ENCODE measurements around the gene SRSF3. TPM values are rescaled to one million over a fixed set of nuclear protein-coding genes. Genes with fewer than 3 reads are reported as not detected.
"Not testable (repeated sequence)": the region's sequence is repeated elsewhere in the genome, so short reads cannot be mapped to it uniquely, and the experiment has no call there.

The SRSF3 gene
- polyA plus RNA-seq, 3 donors, result 584 to 609 (median 606) TPM

DNA sequence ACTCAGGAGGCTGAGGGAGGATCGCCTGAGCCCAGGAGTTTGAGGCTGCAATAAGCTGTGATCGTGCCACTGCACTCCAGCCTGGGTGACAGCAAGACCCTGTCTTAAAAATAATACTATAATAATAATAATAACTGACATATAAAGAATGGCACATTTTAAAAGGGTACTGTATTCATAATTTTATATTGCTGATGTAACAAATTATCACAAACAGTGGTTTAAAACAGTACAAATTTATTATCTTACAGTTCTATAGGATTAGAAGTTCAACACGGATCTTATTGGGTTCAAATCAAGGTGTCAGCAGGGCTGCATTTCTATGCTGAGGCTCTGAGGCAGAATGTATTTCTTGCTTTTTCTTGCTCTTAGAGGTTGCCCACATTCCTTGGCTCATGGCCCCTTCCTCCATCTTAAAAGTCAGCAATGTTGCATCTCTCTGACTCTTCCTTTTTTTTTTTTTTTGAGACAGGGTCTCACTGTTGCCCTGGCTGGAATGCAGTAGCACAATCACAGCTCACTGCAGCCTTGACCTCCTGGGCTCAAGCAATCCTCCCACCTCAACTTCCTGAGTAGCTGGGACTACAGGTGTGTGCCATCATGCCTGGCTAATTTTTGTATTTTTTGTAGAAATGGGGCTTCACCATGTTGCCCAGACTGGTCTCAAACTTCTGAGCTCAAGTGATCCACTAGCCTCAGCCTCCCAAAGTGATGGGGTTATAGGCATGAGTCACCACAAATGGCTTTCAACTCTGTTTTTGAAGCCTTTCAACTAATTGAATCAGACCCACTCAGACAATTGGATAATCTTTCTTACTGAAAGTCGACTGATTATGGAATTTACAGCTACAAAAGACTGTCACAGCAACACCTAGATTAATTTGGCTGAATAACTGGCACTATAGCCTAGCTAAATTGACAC lies 22.8 kb upstream of the SRSF3 start:
- DNase-seq, result no peak

DNA sequence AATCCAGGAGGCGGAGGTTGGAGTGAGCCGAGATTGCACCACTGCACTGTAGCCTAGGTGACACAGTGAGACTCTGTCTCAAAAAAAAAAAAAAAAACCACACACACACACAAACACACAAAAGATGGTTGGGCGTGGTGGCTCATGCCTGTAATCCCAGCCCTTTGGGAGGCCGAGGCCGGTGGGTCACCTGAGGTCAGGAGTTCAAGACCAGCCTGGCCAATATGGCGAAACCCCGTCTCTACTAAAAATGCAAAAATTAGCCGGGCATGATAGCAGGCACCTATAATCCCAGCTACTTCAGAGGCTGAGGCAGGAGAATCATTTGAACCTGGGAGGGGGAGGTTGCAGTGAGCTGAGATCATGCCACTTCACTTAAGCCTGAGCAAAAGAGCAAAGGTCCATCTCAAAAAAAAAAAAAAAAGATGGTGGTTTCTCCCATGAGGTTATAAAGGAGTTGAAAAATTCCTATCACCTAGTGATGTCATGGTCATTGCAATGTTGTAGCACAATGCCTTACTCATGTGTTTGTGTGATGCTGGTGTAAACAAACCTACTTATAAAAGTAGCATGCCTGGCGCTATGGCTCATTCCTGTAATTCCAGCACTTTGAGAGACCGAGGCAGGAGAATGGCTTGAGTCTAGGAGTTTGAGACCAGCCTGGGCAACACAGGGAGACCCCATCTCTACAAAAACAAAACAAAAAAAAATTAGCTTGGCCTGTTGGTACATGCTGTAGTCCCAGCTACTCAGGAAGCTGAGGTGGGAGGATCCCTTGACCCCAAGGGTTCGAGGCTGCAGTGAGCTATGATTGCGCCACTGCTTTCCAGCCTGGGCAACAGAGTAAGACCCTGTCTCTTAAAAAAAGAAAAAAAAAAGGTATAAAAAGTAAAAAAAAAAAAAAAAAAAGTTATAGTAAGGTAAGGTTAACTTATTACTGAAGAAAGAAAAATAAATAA lies 21.5 kb upstream of the SRSF3 start:
- DNase-seq, result not testable (repeated sequence)

DNA sequence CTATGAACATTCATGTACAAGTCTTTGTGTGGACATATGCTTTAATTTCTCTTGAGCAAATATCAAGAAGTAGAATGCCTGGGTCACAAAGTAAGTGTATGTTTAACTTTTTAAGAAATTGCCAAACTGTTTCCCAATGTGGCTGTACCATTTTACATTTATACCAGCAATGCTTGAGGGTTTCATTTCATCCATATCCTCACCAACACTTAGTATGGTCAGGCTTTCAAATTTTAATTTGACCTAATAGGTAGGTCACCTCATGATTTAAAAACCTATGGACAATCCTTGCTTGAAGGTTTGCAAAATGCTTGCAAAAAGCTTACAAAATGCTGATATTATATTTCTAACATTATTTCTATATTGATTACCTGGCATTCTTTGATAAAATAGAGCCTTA lies 19.5 kb upstream of the SRSF3 start:
- no peak for DNase-seq

DNA sequence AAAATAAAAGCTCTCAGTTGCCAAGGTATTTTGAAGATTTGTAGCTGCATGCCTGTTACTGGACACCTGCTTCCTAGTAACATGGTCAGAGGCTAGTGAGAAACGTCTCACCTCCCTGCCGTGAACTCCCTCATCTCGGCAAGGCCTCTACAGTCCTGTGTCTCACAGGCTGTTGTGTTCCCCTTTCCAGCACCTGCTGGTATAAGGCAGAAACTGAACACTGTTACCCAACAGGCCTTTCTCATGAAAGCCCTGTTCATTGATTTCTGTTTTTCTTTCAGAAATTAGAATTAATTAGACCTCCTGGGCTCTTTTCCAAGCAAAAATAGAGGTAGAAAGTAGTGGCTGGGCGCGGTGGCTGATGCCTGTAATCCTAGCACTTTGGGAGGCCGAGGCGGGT lies 17.6 kb upstream of the SRSF3 start:
- no peak for DNase-seq

DNA sequence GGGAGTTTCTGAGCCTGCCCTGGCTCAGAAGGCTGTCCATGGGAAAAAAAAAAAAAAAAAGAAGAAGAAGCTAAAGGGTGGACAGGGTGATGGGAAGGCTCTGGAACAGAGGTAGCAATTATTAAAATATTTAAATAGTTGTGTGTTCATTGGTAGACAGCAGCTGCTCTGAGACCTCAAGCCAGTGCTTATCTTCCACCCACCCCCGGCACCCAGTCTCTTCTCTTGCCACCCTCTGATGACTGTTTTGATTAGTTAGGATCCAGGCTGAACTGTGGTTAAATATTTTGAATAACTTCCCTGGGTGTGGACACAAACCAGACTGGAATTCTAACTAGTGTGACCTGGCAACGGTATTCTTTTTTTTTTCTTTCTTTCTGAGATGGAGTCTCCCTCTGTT lies 16.9 kb upstream of the SRSF3 start:
- no peak for DNase-seq

DNA sequence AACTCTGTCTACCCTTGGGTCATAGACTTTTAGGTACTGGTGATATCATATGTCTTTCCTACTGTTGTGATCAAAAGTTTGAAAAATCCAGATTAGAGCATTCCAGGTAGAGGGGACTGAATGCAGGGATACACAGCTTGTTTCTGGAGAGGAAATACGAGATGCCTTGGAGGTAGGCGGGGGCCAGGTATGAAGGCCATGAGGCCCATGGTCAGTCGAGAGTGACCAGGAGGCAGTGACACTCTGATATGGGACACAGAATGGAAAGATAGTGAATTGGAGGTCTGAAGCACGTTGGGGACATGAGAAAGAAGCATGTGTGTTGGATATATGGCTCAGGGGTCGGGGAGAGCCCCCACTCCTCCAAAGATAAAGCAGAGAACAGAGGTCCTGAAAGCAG lies 16.1 kb upstream of the SRSF3 start:
- no peak for DNase-seq

DNA sequence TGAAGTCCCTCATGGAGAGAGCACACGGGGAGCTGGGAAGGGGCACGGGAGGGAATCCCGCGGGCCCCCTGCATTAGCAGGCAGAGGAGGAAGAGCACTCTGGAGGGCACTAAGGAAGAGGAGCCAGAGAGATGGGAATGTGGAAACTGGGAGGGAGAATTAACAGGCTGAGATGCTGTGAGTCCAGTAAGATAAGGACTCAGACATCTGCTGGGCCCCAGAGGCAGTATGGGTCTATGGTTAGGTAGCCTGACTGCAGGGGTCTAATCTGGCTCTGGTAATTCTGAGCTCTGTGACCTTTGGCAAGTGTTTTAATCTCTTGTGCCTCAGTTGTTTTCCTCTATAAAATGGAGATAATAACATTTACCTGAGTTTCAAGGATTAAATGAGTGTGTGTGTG lies 15.7 kb upstream of the SRSF3 start:
- no peak for DNase-seq

DNA sequence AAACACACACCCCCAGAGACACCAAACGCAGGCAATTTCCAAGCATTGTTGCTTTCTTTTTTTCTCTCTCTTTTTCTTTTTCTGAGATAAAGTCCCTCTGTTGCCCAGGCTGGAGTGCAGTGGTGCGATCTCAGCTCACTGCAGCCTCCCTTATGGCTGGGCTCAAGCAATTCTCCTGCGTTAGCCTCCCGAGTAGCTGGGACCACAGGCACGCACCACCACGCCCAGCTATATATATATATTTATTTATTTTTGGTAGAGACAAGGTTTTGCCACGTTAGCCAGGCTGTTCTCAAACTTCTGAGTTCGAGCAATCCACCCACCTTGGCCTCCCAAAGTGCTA lies 14.0 kb upstream of the SRSF3 start:
- no peak for DNase-seq

DNA sequence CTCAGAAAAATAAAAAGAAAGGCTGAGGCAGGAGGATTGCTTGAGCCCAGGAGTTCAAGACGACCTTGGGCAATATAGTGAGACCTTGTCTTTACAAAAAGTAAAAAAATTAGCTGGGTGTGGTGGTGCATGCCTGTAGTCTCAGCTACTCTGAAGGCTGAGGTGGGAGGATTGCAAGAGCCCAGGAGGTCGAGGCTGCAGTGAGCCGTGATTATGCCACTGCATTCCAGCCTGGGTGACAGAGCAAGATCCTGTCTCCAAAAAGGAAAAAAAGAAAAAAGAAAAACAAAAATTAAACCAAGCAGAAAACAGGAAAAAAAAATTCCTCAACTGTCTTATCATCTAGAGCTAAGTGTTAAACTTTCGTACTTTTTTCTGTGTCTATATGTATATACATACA lies 12.4 kb upstream of the SRSF3 start:
- DNase-seq, result no peak

DNA sequence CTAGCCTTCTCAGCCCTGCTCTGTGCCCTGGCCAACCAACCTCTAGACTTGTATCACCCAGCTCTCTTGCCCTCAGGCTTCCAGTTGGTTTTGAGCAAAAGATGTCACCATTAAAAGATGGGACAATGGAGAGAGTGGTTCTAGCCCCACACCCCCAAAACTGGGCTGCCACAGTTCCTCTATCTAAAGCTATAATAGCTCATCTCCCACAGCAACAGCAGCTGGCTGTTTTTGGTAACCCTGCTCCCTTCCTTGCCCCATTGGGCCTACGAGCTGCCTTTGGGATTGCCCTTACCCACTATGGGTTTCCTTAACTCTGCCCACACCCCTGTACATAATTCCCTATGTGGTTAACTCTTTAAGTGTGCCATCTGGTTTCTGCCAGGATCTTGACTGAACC lies 7.6 kb upstream of the SRSF3 start:
- DNase-seq, result no peak

DNA sequence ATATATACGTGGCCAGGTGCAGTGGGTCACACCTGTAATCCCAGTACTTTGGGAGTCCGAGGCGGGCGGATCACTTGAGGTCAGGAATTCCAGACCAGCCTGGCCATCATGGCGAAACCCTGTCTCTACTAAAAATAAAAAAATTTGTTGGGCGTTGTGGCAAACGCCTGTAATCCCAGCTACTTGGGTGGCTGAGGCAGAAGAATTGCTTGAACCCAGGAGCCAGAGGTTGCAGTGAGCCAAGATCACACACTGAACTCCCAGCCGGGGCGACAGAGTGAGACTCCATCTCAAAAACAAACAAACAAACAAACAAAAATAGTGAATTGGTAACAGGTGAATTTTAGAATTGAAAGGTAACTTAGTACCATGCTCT lies 5.1 kb upstream of the SRSF3 start:
- DNase-seq, result not testable (repeated sequence)

DNA sequence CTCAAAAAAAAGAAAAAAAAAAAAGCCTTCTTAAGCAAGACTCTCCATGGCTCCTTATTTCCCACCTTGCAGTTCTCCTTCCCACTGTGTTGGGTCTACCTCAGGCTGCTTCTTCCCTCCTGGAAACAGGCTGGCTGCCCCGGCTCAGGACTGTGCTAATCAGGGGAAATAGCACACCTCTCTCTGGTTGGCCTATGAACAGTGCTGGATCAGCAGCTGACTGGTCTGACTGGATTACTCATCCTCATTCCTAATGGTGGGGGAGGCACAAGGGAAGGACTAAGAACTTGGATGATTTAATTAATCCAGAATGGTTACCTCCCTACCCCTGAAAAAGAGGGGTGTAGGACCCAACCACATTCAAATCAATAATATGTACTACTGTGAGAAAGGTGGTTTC lies 3.9 kb upstream of the SRSF3 start:
- no peak for DNase-seq

DNA sequence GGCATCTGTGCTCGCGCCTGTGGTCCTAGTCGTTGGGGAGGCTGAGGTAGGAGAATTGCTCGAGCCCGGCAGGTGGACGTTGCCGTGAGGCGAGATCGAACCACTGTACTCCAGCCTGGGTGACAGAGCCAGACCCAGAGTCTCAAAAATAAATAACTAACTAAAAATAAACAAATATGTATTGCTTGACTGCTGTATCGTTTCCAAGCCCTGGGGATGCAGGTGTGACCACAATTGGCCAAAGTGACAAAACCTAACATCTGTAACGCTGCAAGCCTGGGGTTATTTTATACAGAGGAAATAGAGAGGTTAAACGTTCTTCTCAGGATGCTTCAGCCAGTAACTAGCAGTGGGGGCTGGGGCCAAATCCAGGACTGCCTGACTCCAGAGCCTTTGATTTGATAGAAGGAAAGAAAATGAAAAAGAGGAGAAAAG lies 1.9 kb upstream of the SRSF3 start:
- no peak for DNase-seq

DNA sequence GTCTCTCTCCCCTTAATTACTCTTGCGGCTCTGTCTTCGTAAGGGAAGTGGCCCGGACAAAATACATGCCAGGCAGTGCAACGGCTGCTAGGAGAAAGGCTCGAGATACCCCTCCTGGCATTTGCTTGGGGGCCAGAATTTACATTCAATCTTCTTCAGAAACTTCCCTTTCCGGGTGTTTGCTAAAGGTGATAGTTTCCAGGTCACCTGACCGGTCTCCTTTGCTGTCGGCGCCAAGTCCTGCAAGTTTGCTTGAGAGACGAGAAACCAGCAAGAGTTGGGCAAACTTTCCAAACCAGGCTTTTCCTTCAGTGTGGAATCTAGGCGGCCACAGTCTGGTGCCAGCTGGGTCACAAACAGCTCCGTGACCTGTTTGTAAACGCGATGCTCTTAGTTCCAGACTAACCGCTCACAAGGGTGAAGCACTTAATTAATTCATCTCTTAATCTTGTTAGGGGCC lies 563 bp upstream of the SRSF3 start:
- DNase-seq, result peak; percentile 64

DNA sequence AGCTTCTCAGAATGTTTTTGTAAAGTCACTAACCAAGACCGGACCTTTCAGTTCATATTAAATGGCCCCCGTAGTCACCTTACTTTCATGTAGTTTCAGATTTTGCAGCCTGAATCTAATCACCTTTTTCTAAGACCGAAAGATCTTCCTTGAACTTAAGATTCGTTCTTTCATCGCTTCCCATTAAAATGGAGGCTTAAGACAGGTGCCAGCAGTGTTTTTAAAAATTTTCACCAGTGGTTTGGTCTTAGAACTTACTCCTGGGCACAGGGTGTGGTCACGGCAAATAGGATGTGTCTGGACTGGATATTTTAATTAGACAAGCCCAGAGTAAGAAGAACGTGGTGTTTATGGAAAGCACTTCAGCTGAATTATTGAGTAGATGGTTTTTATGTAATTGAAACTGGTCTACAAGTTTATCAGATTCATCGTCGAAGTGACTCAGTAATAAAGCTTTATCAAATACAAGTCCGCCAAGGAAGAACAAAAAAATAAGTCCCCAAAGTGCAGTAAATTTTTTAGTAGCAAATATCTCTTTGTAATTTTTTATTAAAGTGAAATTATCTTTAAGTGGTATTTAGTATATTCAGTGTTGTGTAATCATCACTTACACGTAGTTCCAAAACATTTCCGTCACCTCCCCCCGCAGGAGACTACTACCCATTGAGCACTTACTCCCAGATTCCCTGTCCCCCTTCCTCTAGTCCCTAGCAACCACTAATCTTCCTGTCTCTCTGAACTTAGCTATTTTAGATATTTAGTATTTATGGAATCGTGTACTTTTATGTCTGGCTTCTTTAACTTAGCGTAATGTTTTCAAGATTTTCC lies 868 bp downstream of the SRSF3 start:
- DNase-seq, result no peak

DNA sequence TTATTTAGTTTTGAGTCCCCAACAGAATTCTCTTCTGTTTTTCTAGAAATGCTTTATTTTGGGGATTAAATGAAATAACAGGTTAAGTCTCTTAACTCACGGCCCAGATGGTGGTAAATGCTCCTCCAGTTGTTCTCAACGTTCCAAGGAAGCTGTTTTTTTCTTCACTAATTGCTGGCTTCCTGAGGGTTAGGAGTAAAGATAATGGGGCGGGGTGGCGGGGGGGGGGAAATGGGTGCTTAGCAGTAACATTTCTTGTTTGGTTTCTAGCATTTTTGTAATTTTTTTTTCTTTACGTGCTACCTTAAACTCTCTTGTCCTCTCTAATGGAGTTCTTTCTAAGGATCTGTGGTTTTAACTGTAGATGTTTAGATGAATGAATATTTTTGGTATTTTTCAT lies 2.2 kb downstream of the SRSF3 start:
- DNase-seq, result no peak

DNA sequence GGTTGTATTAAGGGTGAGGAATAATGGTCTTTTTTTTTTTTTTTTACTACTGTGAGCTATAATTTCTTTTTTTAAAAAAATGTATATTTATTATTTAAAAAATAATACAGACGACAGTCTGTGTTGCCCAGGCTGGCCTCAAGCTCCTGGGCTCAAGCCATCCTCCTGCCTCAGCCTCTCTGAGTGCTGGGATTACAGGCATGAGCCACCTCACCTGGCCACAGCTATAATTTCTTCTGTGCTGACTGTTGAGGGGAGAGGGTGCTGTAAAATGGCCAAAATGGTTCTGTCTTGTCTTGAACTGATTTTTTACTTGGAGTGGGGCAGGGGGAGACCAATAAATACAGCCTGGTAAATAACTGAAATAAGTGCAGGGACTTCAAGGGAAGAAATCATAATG lies 3.6 kb downstream of the SRSF3 start:
- DNase-seq, result no peak

DNA sequence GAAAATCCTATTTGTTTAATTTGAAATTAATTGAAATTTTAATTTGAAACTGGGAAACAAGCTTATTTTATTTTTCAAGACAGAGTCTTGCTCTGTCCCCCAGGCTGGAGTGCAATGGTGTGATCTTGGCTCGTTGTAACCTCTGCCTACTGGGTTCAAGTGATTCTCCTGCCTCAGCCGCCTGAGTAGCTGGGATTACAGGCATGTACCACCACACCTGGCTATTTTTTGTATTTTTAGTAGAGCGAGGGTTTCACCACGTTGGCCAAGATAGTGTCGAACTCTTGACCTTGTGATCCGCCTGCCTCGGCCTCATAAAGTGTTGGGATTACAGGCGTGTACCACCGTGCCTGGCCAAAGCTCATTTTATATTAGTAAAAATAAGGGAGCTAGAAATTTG lies 4.2 kb downstream of the SRSF3 start:
- no peak for DNase-seq

DNA sequence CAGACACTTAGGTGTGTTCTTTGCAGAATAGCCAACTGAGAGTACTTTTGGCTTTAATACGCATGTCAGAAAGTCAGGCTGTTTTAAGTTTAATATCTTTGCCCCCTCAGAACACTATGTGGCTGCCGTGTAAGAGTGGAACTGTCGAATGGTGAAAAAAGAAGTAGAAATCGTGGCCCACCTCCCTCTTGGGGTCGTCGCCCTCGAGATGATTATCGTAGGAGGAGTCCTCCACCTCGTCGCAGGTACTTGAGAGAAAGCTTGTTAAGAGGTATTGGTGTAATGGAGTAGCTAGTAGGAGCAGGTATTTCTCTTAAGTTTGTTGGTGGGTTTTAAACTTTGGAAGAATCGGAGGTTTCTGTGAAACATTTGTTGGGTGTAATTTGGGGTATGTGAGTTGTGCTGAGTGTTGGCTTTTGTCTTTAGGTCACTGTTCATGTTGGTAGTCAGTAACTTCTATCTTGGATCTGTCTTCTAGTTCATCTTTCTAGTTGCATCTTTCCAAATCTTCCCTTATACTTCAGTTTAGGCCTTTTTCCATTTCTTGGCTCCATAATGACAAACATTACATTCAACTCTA lies 4.7 kb downstream of the SRSF3 start:
- DNase-seq, result no peak

DNA sequence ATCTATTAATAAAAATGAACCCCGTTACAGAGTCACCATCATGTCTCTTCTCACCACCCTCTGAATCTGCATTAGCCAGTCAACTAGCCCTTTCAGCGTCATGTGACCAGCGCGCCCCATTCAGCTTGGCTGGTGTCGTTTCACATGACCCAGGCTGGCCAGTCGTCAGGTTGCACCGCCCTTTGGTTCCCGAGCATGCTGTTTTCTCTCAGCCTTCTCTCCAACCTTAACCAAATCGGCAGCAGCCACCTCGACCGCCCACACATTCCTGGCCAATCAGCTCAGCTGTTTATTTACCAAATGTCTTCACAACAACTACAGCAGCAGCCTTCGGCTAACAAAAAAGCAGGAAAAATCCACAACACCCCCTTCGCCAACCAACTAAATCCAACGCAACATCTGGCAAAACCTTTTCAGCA lies 5.6 kb downstream of the SRSF3 start:
- no peak for DNase-seq

DNA sequence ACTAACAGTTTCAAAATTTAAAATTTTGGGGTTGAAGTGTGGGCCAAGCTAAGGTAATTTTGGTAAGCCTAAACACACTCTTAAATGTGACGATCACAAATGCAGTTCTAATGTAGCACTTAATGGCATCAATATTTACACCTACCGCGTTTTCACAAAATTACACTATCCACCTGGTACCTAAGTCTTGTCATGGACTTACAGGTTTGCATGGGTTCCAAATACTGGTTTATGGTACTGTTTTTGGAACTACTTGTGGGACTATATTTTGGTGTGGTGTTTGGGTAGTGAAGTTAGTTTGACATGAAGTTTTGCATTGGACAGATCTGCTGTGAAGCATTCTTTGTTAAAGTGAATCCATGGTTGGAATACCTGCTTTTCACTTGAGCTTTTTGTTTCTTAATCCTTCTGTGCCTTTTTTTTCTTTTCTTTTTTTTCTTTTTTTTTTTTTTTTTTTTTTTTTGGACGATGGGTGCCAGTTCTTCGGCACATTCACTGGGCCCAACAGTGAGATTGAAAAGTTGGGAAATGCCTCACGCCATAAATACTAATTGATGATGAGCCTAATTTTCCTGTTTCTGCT lies 6.5 kb downstream of the SRSF3 start:
- DNase-seq, result no peak

Measured in renal pelvis (tissue), 4 donors.